Loucy (cell line): ENCODE data around the gene WRAP73.

Experiments used
- CTCF ChIP-seq: fragments of 200-600 bp; sonication (generic); conservative IDR thresholded peaks from 2 replicates; pipeline ENCODE4 v1.5.1; 2014; ENCODE audit warnings: mild to moderate bottlenecking, antibody characterized with exemption, low read length
- EZH2phosphoT487 ChIP-seq: fragments of 200-600 bp; IDR thresholded peaks from 2 replicates; pipeline ENCODE4 v1.6.1; 2018; ENCODE audit warnings: antibody characterized with exemption, mild to moderate bottlenecking, moderate library complexity, borderline replicate concordance

- TF ChIP-seq CTCF (no peak), EZH2phosphoT487 (no peak)
Measured at GRCh38 chr1:3654549-3655281, 4.8 kb upstream of the WRAP73 start.
